IMR-90 (cell line): ENCODE data around the gene SLF2. TPM values are rescaled to one million over a fixed set of nuclear protein-coding genes. Genes with fewer than 3 reads are reported as not detected.

Experiments used
- ATAC-seq: fragments of 200-7000 bp; cut with Tn5 transposase; 2 replicates; pipeline ENCODE4 v1.9.1; 2020; ENCODE audit warnings: low read depth, mild to moderate bottlenecking, moderate library complexity
- BruUV-seq: library from RNA; stranded (reverse); fragments of 400-500 nt; replicated peaks from 2 replicates; lab custom pipeline; 2021; lab: Mats Ljungman, UMichigan
- CTCF ChIA-PET: fragments of 300-600 bp; formaldehyde crosslinking; extraction: SDS; loops from one replicate; lab custom pipeline; 2021; ENCODE audit warnings: antibody characterized with exemption; lab: Yijun Ruan, JAX
- POLR2A ChIA-PET: fragments of 300-600 bp; sonication (Branson Sonifier 250); formaldehyde crosslinking; loops from one replicate; lab custom pipeline; 2022; ENCODE audit warnings: antibody characterized with exemption; ENCODE audit not compliant: unreplicated experiment; lab: Charles Lee
- DNase-seq: peaks from one replicate; pipeline ENCODE4 v3.0.0; 2013
- H2AFZ ChIP-seq: replicated peaks from 2 replicates; pipeline ENCODE3; 2013; ENCODE audit warnings: low read length, mild to moderate bottlenecking; ENCODE audit not compliant: poor library complexity
- H2AK5ac ChIP-seq: 2 replicates; pipeline ENCODE4 v1.6.1; 2013; ENCODE audit warnings: low read depth, low read length, inconsistent platforms
- H2AK9ac ChIP-seq: replicated peaks from 2 replicates; pipeline ENCODE3; 2013; ENCODE audit warnings: mild to moderate bottlenecking, low read depth, low read length, moderate library complexity; ENCODE audit not compliant: poor library complexity
- H2BK120ac ChIP-seq: 2 replicates; pipeline ENCODE4 v1.6.1; 2013; ENCODE audit warnings: low read depth, low read length, inconsistent platforms
- H2BK15ac ChIP-seq: 3 replicates; pipeline ENCODE4 v1.6.1; 2013; ENCODE audit warnings: low read depth, low read length, inconsistent platforms
- H2BK20ac ChIP-seq: 2 replicates; pipeline ENCODE4 v1.6.1; 2013; ENCODE audit warnings: low read depth, mild to moderate bottlenecking, inconsistent platforms, low read length, moderate library complexity
- H2BK5ac ChIP-seq: 2 replicates; pipeline ENCODE4 v1.6.1; 2013; ENCODE audit warnings: mild to moderate bottlenecking, low read depth, low read length, inconsistent platforms; ENCODE audit not compliant: poor library complexity, severe bottlenecking
- H3K14ac ChIP-seq: replicated peaks from 2 replicates; pipeline ENCODE4 v1.6.1; 2013; ENCODE audit warnings: low read depth, low read length, inconsistent platforms
- H3K18ac ChIP-seq: 2 replicates; pipeline ENCODE4 v1.6.1; 2013; ENCODE audit warnings: low read depth, low read length, control low read depth
- H3K23ac ChIP-seq: 2 replicates; pipeline ENCODE4 v1.6.1; 2013; ENCODE audit warnings: low read depth, low read length, inconsistent platforms
- H3K27ac ChIP-seq: 2 replicates; pipeline ENCODE4 v1.5.1; 2013; ENCODE audit warnings: mild to moderate bottlenecking, control low read depth, low read length; ENCODE audit not compliant: insufficient read depth
- H3K27me3 ChIP-seq: 2 replicates; pipeline ENCODE4 v1.6.1; 2013; ENCODE audit warnings: low read length; ENCODE audit not compliant: control insufficient read depth, insufficient read depth
- H3K36me3 ChIP-seq: 2 replicates; pipeline ENCODE4 v1.6.1; 2013; ENCODE audit warnings: low read length, mixed read lengths; ENCODE audit not compliant: control insufficient read depth, insufficient read depth
- H3K4ac ChIP-seq: 2 replicates; pipeline ENCODE4 v1.6.1; 2013; ENCODE audit warnings: low read depth, low read length, inconsistent platforms
- H3K4me1 ChIP-seq: 2 replicates; pipeline ENCODE4 v1.6.1; 2013; ENCODE audit warnings: low read length, mixed read lengths; ENCODE audit not compliant: control insufficient read depth, insufficient read depth
- H3K4me2 ChIP-seq: 2 replicates; pipeline ENCODE4 v1.6.1; 2013; ENCODE audit warnings: low read depth, mild to moderate bottlenecking, control low read depth, low read length, moderate library complexity
- H3K4me3 ChIP-seq: 2 replicates; pipeline ENCODE4 v1.5.1; 2013; ENCODE audit warnings: low read depth, mild to moderate bottlenecking, control low read depth, low read length, moderate library complexity; ENCODE audit not compliant: insufficient read depth
- H3K56ac ChIP-seq: 2 replicates; pipeline ENCODE4 v1.6.1; 2013; ENCODE audit warnings: low read length, inconsistent platforms; ENCODE audit not compliant: insufficient read depth; ENCODE audit errors: extremely low read depth
- H3K79me1 ChIP-seq, 2 experiments: 2 replicates each; pipeline ENCODE4 v1.6.1; 2013; ENCODE audit warnings: low read length in 2 of 2, inconsistent platforms in 1 of 2, low read depth in 1 of 2
- H3K9ac ChIP-seq: 2 replicates; pipeline ENCODE4 v1.6.1; 2013; ENCODE audit warnings: low read depth, low read length, control low read depth
- H3K9me1 ChIP-seq: 2 replicates; pipeline ENCODE4 v1.6.1; 2013; ENCODE audit warnings: low read length, inconsistent platforms; ENCODE audit not compliant: insufficient read depth
- H3K9me3 ChIP-seq: 2 replicates; pipeline ENCODE4 v1.6.1; 2013; ENCODE audit warnings: low read length; ENCODE audit not compliant: control insufficient read depth, insufficient read depth
- H4K20me1 ChIP-seq: 2 replicates; pipeline ENCODE4 v1.6.1; 2013; ENCODE audit warnings: low read length, inconsistent platforms; ENCODE audit not compliant: insufficient read depth
- H4K5ac ChIP-seq: 2 replicates; pipeline ENCODE4 v1.6.1; 2013; ENCODE audit warnings: mild to moderate bottlenecking, low read depth, low read length, control low read depth
- H4K8ac ChIP-seq, 2 experiments: 2 replicates each; pipeline ENCODE4 v1.6.1; 2013; ENCODE audit warnings: low read depth in 2 of 2, low read length in 2 of 2, control low read depth in 1 of 2, inconsistent platforms in 1 of 2
- H4K91ac ChIP-seq: 2 replicates; pipeline ENCODE4 v1.6.1; 2013; ENCODE audit warnings: low read depth, low read length, inconsistent platforms; ENCODE audit not compliant: insufficient read depth
- BHLHE40 ChIP-seq: fragments of 150-350 bp; IDR thresholded peaks from 2 replicates; pipeline ENCODE4 v1.6.1; 2016; ENCODE audit warnings: mild to moderate bottlenecking, low read depth, low read length
- CEBPB ChIP-seq: IDR thresholded peaks from 2 replicates; pipeline ENCODE4 v1.6.1; 2012; ENCODE audit warnings: low read depth, low read length, improper control_type of control experiment
- CHD1 ChIP-seq: IDR thresholded peaks from 2 replicates; pipeline ENCODE4 v1.6.1; 2012; ENCODE audit warnings: low read depth, low read length, improper control_type of control experiment
- FOS ChIP-seq: fragments of 150-350 bp; IDR thresholded peaks from 2 replicates; pipeline ENCODE4 v1.6.1; 2016; ENCODE audit warnings: low read depth, low read length
- MAFK ChIP-seq: IDR thresholded peaks from 2 replicates; pipeline ENCODE4 v1.6.1; 2012; ENCODE audit warnings: low read depth, low read length, improper control_type of control experiment
- MXI1 ChIP-seq: IDR thresholded peaks from 2 replicates; pipeline ENCODE4 v1.6.1; 2012; ENCODE audit warnings: low read depth, mild to moderate bottlenecking, low read length, moderate library complexity, borderline replicate concordance
- NFE2L2 ChIP-seq: fragments of 150-350 bp; IDR thresholded peaks from 2 replicates; pipeline ENCODE4 v1.6.1; 2016; ENCODE audit warnings: low read depth, mild to moderate bottlenecking, low read length
- POLR2A ChIP-seq: IDR thresholded peaks from 2 replicates; pipeline ENCODE4 v1.6.1; 2012; ENCODE audit warnings: mild to moderate bottlenecking, low read depth, low read length
- RAD21 ChIP-seq: IDR thresholded peaks from 2 replicates; pipeline ENCODE4 v1.6.1; 2012; ENCODE audit warnings: low read length, improper control_type of control experiment
- RCOR1 ChIP-seq: IDR thresholded peaks from 2 replicates; pipeline ENCODE4 v1.6.1; 2012; ENCODE audit warnings: mild to moderate bottlenecking, low read length, improper control_type of control experiment; ENCODE audit not compliant: insufficient replicate concordance
- RFX5 ChIP-seq: IDR thresholded peaks from 2 replicates; pipeline ENCODE4 v1.8.0; 2012; ENCODE audit warnings: low read depth, mild to moderate bottlenecking, low read length, moderate library complexity
- SMC3 ChIP-seq: fragments of 150-350 bp; IDR thresholded peaks from 2 replicates; pipeline ENCODE4 v1.6.1; 2016; ENCODE audit warnings: low read depth, mild to moderate bottlenecking, antibody characterized with exemption, low read length, moderate library complexity
- WGBS, 2 experiments: methylation state at CpG; one replicate each; pipeline versions ENCODE4 v1.1.5 to v1.1.7; 2013; ENCODE audit warnings: missing lambda C conversion rate in 2 of 2; ENCODE audit not compliant: insufficient read length in 1 of 2; ENCODE audit errors: extremely low coverage in 2 of 2; 5-methylcytosine and 5-hydroxymethylcytosine counted together
- dilution Hi-C: fragments of 300-500 bp; cut with HindIII; formaldehyde crosslinking; loops from one replicate; pipeline ENCODE4 v1.14.3; 2018; ENCODE audit warnings: low sequenced_read_pairs; ENCODE audit not compliant: unreplicated experiment
- in situ Hi-C: fragments of 300-500 bp; cut with MboI; formaldehyde crosslinking; loops from 3 replicates; pipeline ENCODE4 v1.14.3; 2019; ENCODE audit warnings: low sequenced_read_pairs, inconsistent platforms, mixed read lengths
- intact Hi-C: fragments of 100-400 bp; cut with micrococcal nuclease; formaldehyde crosslinking; loops from 2 replicates; pipeline ENCODE4 v1.10.0; 2022
- polyA plus RNA-seq, 3 experiments: library from polyadenylated mRNA; depleted of rRNA; stranded (reverse); fragments of >200 nt; gene quantifications; 2 replicates each; pipeline ENCODE4 v1.2.3, GENCODE V29; 2012; ENCODE audit warnings: low replicate concordance in 1 of 3
- total RNA-seq: library from RNA; depleted of rRNA; stranded (reverse); fragments of >200 nt; gene quantifications from 2 replicates; pipeline ENCODE4 v1.2.3, GENCODE V29; 2012
- TF ChIP-seq, protein P1 (sequence below): fragments of 150-350 bp; IDR thresholded peaks from 2 replicates; pipeline ENCODE4 v1.6.1; 2016; ENCODE audit warnings: low read depth, mild to moderate bottlenecking, low read length, moderate library complexity, borderline replicate concordance
- TF ChIP-seq, protein P2 (sequence below): conservative IDR thresholded peaks from 2 replicates; pipeline ENCODE4 v1.5.1; 2012; ENCODE audit warnings: mild to moderate bottlenecking, low read depth, low read length, improper control_type of control experiment

The SLF2 gene
- total and polyA plus RNA-seq, 2 of the 4 experiments (the other 2 are of a cell fraction), result 8.5 to 21.7 TPM

- Histone ChIP-seq H2BK15ac (no peak overlapping the region), H2BK20ac (no peak overlapping the region), H3K56ac (no peak overlapping the region), H3K27ac (no peak overlapping the region), H2BK5ac (no peak overlapping the region), H4K20me1 (no peaks in the 10 kb centered on the region; the same call in 1 of the 2 replicates), H3K9me3 (no peaks in the 10 kb centered on the region), H2AK5ac (peak overlapping the region; percentile 2), H3K14ac (no peak overlapping the region), H3K23ac (no peak overlapping the region), H3K27me3 (no peaks in the 10 kb centered on the region; the same call in 1 of the 2 replicates), H2BK120ac (no peak overlapping the region), H4K5ac (no peak overlapping the region), H3K79me1 (peaks cover 0 to 4% of the 10 kb centered on the region in 2 experiments; a peak in 3 of 4 replicates), H3K9ac (no peak overlapping the region), H2AFZ (no peak overlapping the region), H3K9me1 (no peaks in the 10 kb centered on the region), H3K4me3 (no peak overlapping the region), H3K18ac (no peak overlapping the region), H3K4me1 (peaks cover 7% of the 10 kb centered on the region), H2AK9ac (no peak overlapping the region), H3K4ac (no peak overlapping the region), H4K91ac (no peak overlapping the region), H3K36me3 (no peaks in the 10 kb centered on the region), H4K8ac (no peak overlapping the region), H3K4me2 (no peak overlapping the region)
- no TSS peak for BruUV-seq
- ATAC-seq, result no peak
- in situ Hi-C loops, result no loop called here
- TF ChIP-seq RCOR1 (no peak), RFX5 (no peak), MAFK (no peak), FOS (no peak), SMC3 (no peak), NFE2L2 (no peak), BHLHE40 (no peak), POLR2A (no peak), CHD1 (no peak), MXI1 (no peak), RAD21 (no peak), CEBPB (no peak)
- TF ChIP-seq, protein P1, sequence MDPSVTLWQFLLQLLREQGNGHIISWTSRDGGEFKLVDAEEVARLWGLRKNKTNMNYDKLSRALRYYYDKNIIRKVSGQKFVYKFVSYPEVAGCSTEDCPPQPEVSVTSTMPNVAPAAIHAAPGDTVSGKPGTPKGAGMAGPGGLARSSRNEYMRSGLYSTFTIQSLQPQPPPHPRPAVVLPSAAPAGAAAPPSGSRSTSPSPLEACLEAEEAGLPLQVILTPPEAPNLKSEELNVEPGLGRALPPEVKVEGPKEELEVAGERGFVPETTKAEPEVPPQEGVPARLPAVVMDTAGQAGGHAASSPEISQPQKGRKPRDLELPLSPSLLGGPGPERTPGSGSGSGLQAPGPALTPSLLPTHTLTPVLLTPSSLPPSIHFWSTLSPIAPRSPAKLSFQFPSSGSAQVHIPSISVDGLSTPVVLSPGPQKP, result no peak
- TF ChIP-seq, protein P2, sequence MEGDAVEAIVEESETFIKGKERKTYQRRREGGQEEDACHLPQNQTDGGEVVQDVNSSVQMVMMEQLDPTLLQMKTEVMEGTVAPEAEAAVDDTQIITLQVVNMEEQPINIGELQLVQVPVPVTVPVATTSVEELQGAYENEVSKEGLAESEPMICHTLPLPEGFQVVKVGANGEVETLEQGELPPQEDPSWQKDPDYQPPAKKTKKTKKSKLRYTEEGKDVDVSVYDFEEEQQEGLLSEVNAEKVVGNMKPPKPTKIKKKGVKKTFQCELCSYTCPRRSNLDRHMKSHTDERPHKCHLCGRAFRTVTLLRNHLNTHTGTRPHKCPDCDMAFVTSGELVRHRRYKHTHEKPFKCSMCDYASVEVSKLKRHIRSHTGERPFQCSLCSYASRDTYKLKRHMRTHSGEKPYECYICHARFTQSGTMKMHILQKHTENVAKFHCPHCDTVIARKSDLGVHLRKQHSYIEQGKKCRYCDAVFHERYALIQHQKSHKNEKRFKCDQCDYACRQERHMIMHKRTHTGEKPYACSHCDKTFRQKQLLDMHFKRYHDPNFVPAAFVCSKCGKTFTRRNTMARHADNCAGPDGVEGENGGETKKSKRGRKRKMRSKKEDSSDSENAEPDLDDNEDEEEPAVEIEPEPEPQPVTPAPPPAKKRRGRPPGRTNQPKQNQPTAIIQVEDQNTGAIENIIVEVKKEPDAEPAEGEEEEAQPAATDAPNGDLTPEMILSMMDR, result no peak
- dilution Hi-C loops, result no loop called here
- no CpG with 5 or more reads among the region's 4 CpGs for WGBS, 2 experiments
- intact Hi-C loops, result no loop called here
- ChIA-PET CTCF (no interaction called here), POLR2A (no interaction called here)
- DNase-seq, result peak; percentile 35
Observed at GRCh38 chr10:100907773-100908363, 4.9 kb upstream of the SLF2 start.
